CD14-positive monocyte (primary cell): Measurements from ENCODE around the gene MAN1C1. TPM values are rescaled to one million over a fixed set of nuclear protein-coding genes. Genes with fewer than 3 reads are reported as not detected.

Experiments
- DNase-seq, 3 donors: peaks; one replicate each; pipeline ENCODE4 v3.0.0-alpha.2; 2011 to 2022
- H2AFZ ChIP-seq: 2 replicates; pipeline ENCODE4 v1.6.0; 2012; ENCODE audit warnings: mild to moderate bottlenecking, low read depth, low read length, inconsistent platforms; ENCODE audit not compliant: insufficient read depth, poor library complexity, severe bottlenecking
- H3K27ac ChIP-seq, 2 donors: 1 replicate in 1 of 2; 2 replicates in 1 of 2; pipeline ENCODE4 v1.5.1; 2012 to 2013; ENCODE audit warnings: low read length in 2 of 2, control low read depth in 1 of 2, inconsistent platforms in 1 of 2, low read depth in 1 of 2, mild to moderate bottlenecking in 1 of 2
- H3K27me3 ChIP-seq, 2 donors: one replicate each; pipeline versions ENCODE4 v1.6.0 to v1.6.1; 2011 to 2013; ENCODE audit warnings: low read length in 2 of 2; ENCODE audit not compliant: control insufficient read depth in 2 of 2, insufficient read depth in 2 of 2
- H3K36me3 ChIP-seq, 2 donors: replicated peaks in 1 of 2; 1 replicate in 1 of 2; 2 replicates in 1 of 2; pipeline versions ENCODE4 v1.5.1 to v1.6.1; 2012 to 2013; ENCODE audit warnings: low read length in 2 of 2, control low read depth in 1 of 2, inconsistent platforms in 1 of 2, mild to moderate bottlenecking in 1 of 2; ENCODE audit not compliant: insufficient read depth in 2 of 2, control insufficient read depth in 1 of 2
- H3K4me1 ChIP-seq, 2 donors: 1 replicate in 1 of 2; 2 replicates in 1 of 2; pipeline versions ENCODE4 v1.5.1 to v1.6.1; 2012 to 2013; ENCODE audit warnings: low read length in 2 of 2, control low read depth in 1 of 2, inconsistent platforms in 1 of 2, mild to moderate bottlenecking in 1 of 2, moderate library complexity in 1 of 2; ENCODE audit not compliant: insufficient read depth in 2 of 2, control insufficient read depth in 1 of 2
- H3K4me2 ChIP-seq: replicated peaks from 2 replicates; pipeline ENCODE3; 2012; ENCODE audit warnings: low read length, moderate library complexity, mild to moderate bottlenecking; ENCODE audit not compliant: poor library complexity, severe bottlenecking; ENCODE audit errors: extremely low read depth
- H3K4me3 ChIP-seq, 3 experiments: fragments of 200-600 bp in 1 of 3; sonication (generic) in 1 of 3; replicated peaks in 1 of 3; 1 replicate in 2 of 3; 2 replicates in 1 of 3; pipeline ENCODE4 v1.5.1; 2011 to 2013; ENCODE audit warnings: low read length in 3 of 3, mild to moderate bottlenecking in 3 of 3, control low read depth in 2 of 3, low read depth in 2 of 3, inconsistent platforms in 1 of 3, moderate library complexity in 1 of 3
- H3K79me2 ChIP-seq: 2 replicates; pipeline ENCODE4 v1.6.0; 2012; ENCODE audit warnings: mild to moderate bottlenecking, control low read depth, inconsistent platforms, low read length, moderate library complexity; ENCODE audit not compliant: insufficient read depth
- H3K9ac ChIP-seq: 2 replicates; pipeline ENCODE4 v1.6.0; 2017; ENCODE audit warnings: low read length, mild to moderate bottlenecking; ENCODE audit not compliant: insufficient read depth, poor library complexity, severe bottlenecking
- H3K9me3 ChIP-seq, 2 donors: replicated peaks in 1 of 2; 1 replicate in 1 of 2; 2 replicates in 1 of 2; pipeline versions ENCODE4 v1.5.1 to v1.6.1; 2012 to 2013; ENCODE audit warnings: low read length in 2 of 2, control low read depth in 1 of 2; ENCODE audit not compliant: control insufficient read depth in 1 of 2, insufficient read depth in 1 of 2
- H4K20me1 ChIP-seq: 2 replicates; pipeline ENCODE4 v1.6.0; 2012; ENCODE audit warnings: mild to moderate bottlenecking, low read length, control low read depth, moderate library complexity; ENCODE audit not compliant: insufficient read depth
- H3K27ac Mint-ChIP-seq, 7 donors: one replicate each; pipeline ENCODE4 v1.8.0; 2020; ENCODE audit warnings: mild to moderate bottlenecking in 7 of 7, mixed read lengths in 7 of 7, moderate library complexity in 6 of 7, inconsistent platforms in 2 of 7
- H3K27me3 Mint-ChIP-seq, 3 donors: one replicate each; pipeline ENCODE4 v1.8.0; 2021 to 2022; ENCODE audit warnings: low read depth in 3 of 3, mild to moderate bottlenecking in 3 of 3, mixed read lengths in 3 of 3, moderate library complexity in 3 of 3, inconsistent platforms in 1 of 3
- H3K36me3 Mint-ChIP-seq, 2 donors: one replicate each; pipeline ENCODE4 v1.8.0; 2020; ENCODE audit warnings: mixed read lengths in 2 of 2, inconsistent platforms in 1 of 2, mild to moderate bottlenecking in 1 of 2
- H3K4me1 Mint-ChIP-seq: one replicate; pipeline ENCODE4 v1.8.0; 2020; ENCODE audit warnings: mild to moderate bottlenecking, mixed read lengths
- H3K4me3 Mint-ChIP-seq, 2 donors: one replicate each; pipeline ENCODE4 v1.8.0; 2020; ENCODE audit warnings: mild to moderate bottlenecking in 2 of 2, mixed read lengths in 2 of 2, moderate library complexity in 1 of 2
- H3K9me3 Mint-ChIP-seq, 7 donors: one replicate each; pipeline ENCODE4 v1.8.0; 2020 to 2022; ENCODE audit warnings: mixed read lengths in 7 of 7, mild to moderate bottlenecking in 6 of 7, moderate library complexity in 6 of 7, inconsistent platforms in 2 of 7
- CTCF ChIP-seq: fragments of 200-600 bp; IDR thresholded peaks from one replicate; pipeline ENCODE4 v1.8.0; 2022; ENCODE audit warnings: antibody characterized with exemption, mild to moderate bottlenecking
- WGBS: methylation state at CpG from one replicate; pipeline ENCODE4 v1.1.5; 2013; ENCODE audit warnings: missing lambda C conversion rate; ENCODE audit not compliant: insufficient coverage; 5-methylcytosine and 5-hydroxymethylcytosine counted together
- intact Hi-C, 2 donors: fragments of 100-400 bp; cut with micrococcal nuclease; formaldehyde crosslinking; loops; one replicate each; pipeline versions ENCODE4 v1.15.0 to v1.15.1; 2023
- polyA plus RNA-seq, 3 donors: library from polyadenylated mRNA; depleted of rRNA in 1 of 3; unstranded in 2 of 3; stranded (reverse) in 1 of 3; fragments of 300-500 nt in 2 of 3; fragments of >200 nt in 1 of 3; fragmentation: Illumina TruSeq in 2 of 3; gene quantifications; 1 replicate in 2 of 3; 2 replicates in 1 of 3; pipeline ENCODE4 v1.2.3, GENCODE V29; 2012 to 2021

MAN1C1 gene
- polyA plus RNA-seq, 3 donors = 1.2 to 7.2 (median 1.7) TPM

- TF ChIP-seq CTCF = no peak
- H3K4me3 Mint-ChIP-seq = no peak overlapping the region
- Histone ChIP-seq H3K36me3 (peaks cover 0 to 6% of the 10 kb centered on the region in 2 donors), H2AFZ (no peak overlapping the region), H3K27me3 (no peaks in the 10 kb centered on the region), H4K20me1 (no peaks in the 10 kb centered on the region), H3K4me3 (no peak overlapping the region), H3K9ac (no peak overlapping the region), H3K4me1 (peaks cover 8% of the 10 kb centered on the region in 2 donors), H3K4me2 (no peak overlapping the region), H3K9me3 (no peaks in the 10 kb centered on the region), H3K27ac (no peak overlapping the region), H3K79me2 (no peaks in the 10 kb centered on the region)
- intact Hi-C loops = no loop called here
- H3K9me3 Mint-ChIP-seq = no peaks in the 10 kb centered on the region
- no peak overlapping the region for H3K27ac Mint-ChIP-seq
- no peak for DNase-seq
- H3K36me3 Mint-ChIP-seq = peaks cover 9 to 13% of the 10 kb centered on the region in 2 donors
- WGBS = 68% methylated on average over 4 of the region's 9 CpGs
- peaks cover 7% of the 10 kb centered on the region for H3K4me1 Mint-ChIP-seq
- peaks cover 0 to 4% (median 2%) of the 10 kb centered on the region in 3 donors for H3K27me3 Mint-ChIP-seq
Measured at GRCh38 chr1:25683731-25684130, 67.1 kb downstream of the MAN1C1 start.

DNA sequence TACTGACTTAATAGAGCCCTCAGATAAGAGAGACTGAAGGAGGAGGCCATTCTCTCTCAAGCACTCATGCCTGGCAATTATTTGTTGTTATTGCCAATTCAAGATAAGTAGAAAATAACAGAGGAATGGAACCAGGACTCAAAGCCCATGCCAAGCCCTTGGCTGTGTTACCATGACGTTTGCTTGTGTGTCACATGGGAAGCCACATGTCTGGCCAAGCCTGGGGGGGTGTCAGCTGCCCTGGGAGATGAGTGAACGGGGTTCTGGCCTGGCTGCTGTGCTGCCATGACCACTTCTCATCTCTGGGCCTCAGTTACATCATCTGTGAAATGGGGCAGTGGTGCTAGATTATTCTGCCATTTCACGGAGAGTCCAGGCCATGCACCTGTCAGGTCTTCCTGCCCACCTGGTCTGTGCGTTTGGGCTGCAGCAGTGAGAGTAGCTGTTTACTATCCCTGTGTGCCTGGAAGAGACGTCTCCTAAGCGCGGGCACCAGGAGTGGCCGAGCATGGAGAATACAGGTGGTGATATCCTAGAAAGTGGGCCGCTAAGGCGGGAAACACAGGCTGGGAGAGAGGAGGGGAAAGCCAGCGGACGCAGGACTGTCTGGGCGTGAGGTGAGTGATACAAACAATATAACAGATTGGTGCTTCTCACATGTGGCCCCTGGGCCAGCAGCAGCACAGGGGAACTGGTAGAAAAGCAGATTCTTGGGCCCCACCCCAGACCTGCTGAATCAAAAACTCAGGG, 67.8 kb downstream of the MAN1C1 start:
- H3K4me1 ChIP-seq = peaks cover under 1 to 2% of the 10 kb centered on the region in 2 donors
- Mint-ChIP-seq H3K4me1 (peaks cover under 1% of the 10 kb centered on the region), H3K4me3 (no peak overlapping the region), H3K9me3 (no peaks in the 10 kb centered on the region), H3K36me3 (peaks cover 9 to 13% of the 10 kb centered on the region in 2 donors), H3K27ac (no peak overlapping the region), H3K27me3 (peaks cover 0 to 4% (median 0%) of the 10 kb centered on the region in 3 donors)
- no peak for TF ChIP-seq CTCF
- no peaks in the 10 kb centered on the region for H3K9me3 ChIP-seq
- 89% methylated on average over 9 of the region's 13 CpGs for WGBS
- H3K36me3 ChIP-seq = peaks cover 0 to 6% of the 10 kb centered on the region in 2 donors
- no peaks in the 10 kb centered on the region for H3K27me3 ChIP-seq
- no peaks in the 10 kb centered on the region for H3K79me2 ChIP-seq
- no peak overlapping the region for H3K4me2 ChIP-seq
- no peak overlapping the region for H3K9ac ChIP-seq
- no peak overlapping the region for H2AFZ ChIP-seq
- no peak overlapping the region for H3K27ac ChIP-seq
- intact Hi-C loops = no loop called here
- no peaks in the 10 kb centered on the region for H4K20me1 ChIP-seq
- H3K4me3 ChIP-seq = no peak overlapping the region
- no peak for DNase-seq
